HCEC 1CT (cell line): ENCODE results near the gene CFAP90.

ENCODE experiments used
- DNase-seq: peaks from one replicate; pipeline ENCODE4 v3.0.0-alpha.2; 2017

Gene CFAP90, protein sequence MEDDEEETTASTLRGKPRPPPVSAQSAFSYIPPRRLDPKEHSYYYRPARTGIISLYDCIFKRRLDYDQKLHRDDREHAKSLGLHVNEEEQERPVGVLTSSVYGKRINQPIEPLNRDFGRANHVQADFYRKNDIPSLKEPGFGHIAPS

GRCh38 chr5:7850395-7851239, at the start of gene CFAP90:
TSS of gene CFAP90 (minus strand) at chr5:7851133. CDS start at chr5:7851021, 112 bp downstream.
- DNase-seq = no peak

- DNase-seq = peak; percentile 34
These were observed 46.2 kb upstream of the CFAP90 start for GRCh38 chr5:7897014-7897600.

DNA sequence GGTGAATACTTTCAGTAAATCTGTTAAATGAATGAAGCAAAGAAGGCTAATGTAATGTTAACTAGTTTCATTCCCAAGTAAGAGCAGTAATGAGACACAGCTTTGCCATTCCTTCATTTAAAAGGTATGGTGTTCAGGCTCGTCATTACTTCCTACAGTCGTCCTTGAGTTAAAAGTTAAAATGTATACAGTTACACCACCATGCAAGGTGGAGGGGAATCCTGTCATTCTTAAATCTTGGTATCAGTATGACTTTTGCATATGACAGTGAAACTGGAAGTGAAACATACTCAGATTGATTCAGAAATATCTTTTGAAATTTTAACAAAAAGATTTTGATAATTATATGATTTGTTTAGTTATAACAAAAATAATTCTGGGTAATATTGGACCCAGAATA, 43.9 kb upstream of the CFAP90 start:
- no peak for DNase-seq

GRCh38 chr5:7894439-7894838, 43.5 kb upstream of the CFAP90 start:
- DNase-seq = no peak

GRCh38 chr5:7888901-7889300, 38.0 kb upstream of the CFAP90 start:
- no peak for DNase-seq

DNA sequence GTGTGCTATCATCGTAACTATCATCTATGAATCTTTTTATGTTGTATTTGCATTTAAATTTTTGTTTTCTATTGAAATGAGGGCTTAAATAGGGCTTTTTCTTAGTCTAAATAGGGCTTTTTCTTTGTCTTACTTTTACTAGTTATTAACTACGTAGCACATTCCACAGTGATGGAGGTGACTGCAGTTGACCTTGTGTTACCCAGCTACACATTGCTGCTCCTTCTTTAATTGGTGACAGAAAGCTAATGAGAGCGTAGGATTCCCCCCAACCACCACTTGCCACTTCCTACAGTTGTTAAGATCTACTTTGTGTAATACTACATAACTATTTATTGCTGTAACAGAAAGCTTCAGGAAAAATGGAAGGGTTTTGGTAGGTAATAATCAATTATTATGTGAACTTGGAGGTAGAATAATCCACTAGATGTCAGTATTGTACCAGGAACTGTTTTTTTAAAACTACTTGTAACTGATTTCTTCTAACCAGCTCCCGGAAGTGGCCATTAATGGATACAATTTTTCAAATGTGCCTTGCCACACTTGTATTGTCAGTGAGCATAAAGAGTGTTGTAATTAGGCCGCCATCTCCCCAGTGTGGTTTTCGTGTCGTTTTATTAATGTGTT, 36.0 kb upstream of the CFAP90 start:
- peak; percentile 61 for DNase-seq

DNA sequence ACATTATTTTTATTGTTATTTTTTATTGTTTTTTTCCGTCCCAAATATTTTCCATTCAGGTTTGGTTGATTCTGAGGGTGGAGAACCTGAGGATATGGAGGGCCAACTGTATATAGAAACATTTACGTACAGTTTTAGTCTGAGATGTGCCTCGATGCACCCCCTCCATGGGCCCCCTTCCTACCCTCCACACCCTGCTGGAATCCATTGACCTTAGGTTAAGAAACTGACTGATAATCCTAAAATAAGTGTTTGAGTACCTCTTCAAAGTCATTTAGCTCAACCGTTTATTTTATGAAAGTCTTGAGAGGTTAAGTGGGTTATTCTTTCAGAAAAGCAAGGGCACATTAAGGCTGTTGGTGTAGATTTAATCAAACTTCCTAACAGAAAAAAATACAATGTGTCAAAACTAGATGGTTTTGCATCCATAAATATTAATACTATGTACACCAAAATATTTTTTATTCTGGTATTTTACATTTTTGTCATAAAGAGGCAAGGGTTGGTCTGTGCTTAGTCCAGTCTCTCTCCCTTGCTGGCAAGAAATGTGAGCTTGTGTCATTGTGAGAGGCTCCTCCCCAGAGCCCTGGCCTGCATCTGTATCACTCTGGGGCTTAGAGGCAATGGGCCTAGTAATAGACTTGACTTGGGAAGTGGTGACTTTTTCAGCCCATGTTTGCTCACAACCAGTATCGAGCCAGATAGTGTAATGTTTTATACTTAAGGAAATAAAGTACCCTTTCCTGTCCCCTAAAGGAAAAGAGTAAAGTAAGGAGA, 33.7 kb upstream of the CFAP90 start:
- no peak for DNase-seq

GRCh38 chr5:7882926-7883325, 32.0 kb upstream of the CFAP90 start:
- DNase-seq = no peak

DNA sequence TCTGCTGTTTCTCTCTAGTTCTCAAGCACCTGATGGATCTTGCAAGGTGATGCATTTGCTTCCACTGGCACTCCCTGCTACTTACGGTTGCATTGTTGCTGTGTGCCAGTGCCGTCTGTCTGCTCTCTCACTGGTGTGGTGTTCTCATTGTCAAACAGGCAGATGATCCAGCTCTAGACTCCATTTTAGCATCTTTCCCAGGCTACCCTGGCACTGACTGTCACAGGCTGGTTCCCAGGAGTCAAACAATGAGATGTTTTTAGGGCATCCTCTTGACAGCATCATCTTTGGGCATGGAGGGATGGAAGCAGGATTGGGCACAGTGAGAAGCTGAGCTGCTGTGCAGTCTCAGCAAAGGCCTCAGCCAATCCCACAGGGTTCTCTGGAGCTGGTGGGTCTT, 30.9 kb upstream of the CFAP90 start:
- DNase-seq = no peak

DNA sequence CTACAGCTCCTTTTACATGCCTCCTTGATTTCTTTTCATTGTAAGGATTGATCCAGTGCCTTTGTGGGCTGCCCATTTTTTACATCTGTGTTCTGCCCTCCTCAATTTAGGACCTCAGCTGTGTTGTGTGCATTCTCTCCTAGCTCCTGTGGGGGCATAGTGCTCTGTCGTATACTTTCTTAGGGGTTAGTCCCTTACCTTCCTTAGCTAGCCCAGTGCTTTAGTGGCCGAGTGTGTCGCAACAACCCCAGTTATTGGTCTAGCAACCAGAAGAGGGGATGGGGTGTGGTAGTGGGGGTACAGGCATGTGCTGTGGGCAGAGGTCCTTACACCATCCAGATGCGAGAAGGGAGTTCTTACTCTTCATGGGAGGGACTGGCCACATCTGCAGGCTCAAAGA, 30.2 kb upstream of the CFAP90 start:
- no peak for DNase-seq

- peak; percentile 26 for DNase-seq
These were observed 27.5 kb upstream of the CFAP90 start for GRCh38 chr5:7878381-7878873.

GRCh38 chr5:7877851-7878250, 26.9 kb upstream of the CFAP90 start:
- DNase-seq = no peak

GRCh38 chr5:7876867-7877266, 25.9 kb upstream of the CFAP90 start:
- DNase-seq = peak; percentile 62

- DNase-seq = no peak
These were observed 24.2 kb upstream of the CFAP90 start for GRCh38 chr5:7875151-7875550.

GRCh38 chr5:7874639-7875038, 23.7 kb upstream of the CFAP90 start:
- DNase-seq = no peak

DNA sequence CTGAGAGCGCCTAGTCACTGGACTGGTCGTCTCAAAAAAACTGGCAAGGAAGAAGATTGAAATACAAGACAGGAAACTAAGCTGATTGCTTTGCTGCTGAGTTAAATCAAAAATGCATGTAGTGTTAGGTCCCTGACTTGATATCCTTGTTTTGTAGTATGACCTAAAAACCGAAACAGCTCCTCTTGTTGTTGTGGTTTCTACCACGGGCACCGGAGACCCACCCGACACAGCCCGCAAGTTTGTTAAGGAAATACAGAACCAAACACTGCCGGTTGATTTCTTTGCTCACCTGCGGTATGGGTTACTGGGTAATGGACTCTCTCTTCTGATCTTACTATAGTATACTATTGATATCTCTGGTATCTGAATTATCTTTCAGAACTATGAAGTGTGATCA, 22.3 kb upstream of the CFAP90 start:
- DNase-seq = no peak

DNA sequence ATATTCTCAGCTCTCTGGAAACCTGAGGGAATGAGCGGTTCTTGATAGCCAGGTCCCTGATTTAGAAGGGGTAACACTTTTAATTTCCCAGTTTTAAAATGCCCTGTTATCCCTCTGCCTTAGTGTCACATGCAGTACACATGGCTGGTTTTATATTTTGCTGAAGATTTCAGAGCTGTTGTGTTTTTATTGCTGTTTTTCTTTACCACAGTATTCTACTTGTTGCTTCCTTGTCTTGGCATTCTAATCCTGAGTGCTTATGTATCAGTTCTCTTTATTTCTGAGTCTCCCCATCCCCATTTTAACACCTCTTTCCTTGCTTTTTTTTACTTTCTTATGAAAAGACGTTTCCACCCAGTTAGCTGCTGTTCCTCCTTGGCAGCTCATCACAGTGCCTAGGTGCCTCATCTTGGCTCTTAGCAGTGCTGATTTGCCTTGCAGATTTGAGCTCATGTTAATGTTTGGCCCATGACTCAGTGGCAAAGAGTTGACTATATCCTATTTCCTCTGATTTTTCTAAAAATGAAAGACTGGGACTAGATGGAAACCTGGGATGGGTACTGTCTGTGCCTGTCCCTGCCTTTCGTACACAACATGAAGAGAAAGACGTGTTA, 21.7 kb upstream of the CFAP90 start:
- DNase-seq = no peak

- DNase-seq = no peak
These were observed 20.7 kb upstream of the CFAP90 start for GRCh38 chr5:7871653-7872052.

GRCh38 chr5:7869474-7870136, 18.7 kb upstream of the CFAP90 start:
- DNase-seq = peak; percentile 6

- peak; percentile 92 for DNase-seq
These were observed 18.0 kb upstream of the CFAP90 start, which contains the start of the genes FASTKD3 and MTRR for GRCh38 chr5:7868773-7869473. TSS of gene FASTKD3 (minus strand) at chr5:7869031. CDS start at chr5:7868083, 948 bp downstream. TSS of gene MTRR (plus strand) at chr5:7869148. CDS start at chr5:7870795, 1,647 bp downstream.

GRCh38 chr5:7868427-7868772, 17.5 kb upstream of the CFAP90 start:
- no peak for DNase-seq
